Measurements from ENCODE around the gene ACCSL.

ACCSL gene

DNA sequence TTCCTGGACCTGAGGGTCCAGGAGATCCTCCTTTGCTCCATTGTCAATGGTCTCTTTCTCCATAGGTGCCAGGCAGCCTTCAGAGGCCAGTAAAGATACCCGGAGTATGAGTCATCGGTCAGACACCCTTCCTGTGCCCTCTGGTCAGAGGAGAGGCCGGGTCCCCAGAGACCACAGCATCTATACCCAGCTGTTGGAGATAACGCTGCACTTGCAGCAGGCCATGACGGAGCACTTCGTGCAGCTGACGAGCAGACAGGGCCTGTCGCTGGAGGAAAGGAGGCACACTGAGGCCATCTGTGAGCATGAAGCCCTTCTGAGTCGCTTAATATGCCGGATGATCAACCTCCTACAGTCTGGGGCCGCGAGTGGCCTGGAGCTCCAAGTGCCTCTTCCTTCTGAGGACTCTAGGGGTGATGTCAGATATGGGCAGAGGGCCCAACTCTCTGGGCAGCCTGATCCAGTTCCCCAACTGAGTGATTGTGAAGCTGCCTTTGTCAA lies at the start of gene ACCSL:
Gene ACCSL, plus strand, starts transcription at position 51 of the 501 bp plus-strand sequence. Its CDS starts 56 bp downstream, at position 107.
- no peak for DNase-seq (ENCODE audit: low spot score)

DNA sequence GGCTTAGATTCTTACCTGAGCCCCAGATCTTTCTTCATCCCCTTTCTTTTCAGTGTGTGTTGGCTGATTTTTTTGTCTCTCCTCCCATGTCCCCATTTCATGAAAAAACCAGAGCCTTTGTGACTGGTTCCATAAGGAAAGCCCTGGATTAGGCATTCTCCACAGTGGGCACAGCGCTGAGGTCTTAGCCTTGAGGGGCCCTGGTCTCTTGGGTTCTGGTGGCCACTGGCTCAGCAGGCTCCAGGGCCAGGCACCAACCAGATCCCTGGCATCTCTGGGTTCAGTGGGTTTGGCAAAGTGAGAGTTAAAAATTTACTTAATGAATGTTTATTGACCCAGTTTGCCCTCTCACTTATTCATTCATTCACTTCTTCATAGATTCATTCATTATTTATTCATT lies 49.5 kb upstream of the ACCSL start:
- no peak for DNase-seq (ENCODE audit: low spot score)

DNA sequence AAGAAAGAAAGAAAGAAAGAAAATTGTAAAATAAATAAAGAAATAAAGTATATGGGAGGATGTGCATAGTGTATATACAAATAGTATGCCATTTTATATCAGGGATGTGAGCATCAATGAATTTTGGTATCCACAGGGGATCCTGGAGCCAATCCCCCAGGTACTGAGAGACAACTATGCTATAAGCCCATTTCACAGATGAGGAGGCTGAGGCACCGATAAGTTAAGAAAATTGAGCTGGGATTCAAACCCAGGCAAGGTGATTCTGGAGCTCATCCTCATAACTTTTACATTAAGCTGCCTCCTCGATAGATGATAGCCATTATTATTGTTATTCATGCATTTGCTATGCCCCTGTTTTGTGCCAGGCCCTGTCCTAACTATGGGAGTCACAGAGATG lies 47.0 kb upstream of the ACCSL start:
- no peak for DNase-seq (ENCODE audit: low spot score)

- DNase-seq (ENCODE audit: low spot score) = no peak
Observed at GRCh38 chr11:44002191-44003093, 45.3 kb upstream of the ACCSL start.

- no peak for DNase-seq (ENCODE audit: low spot score)
Observed at GRCh38 chr11:44003736-44004451, 43.9 kb upstream of the ACCSL start.

GRCh38 chr11:44004452-44005062 lies 43.2 kb upstream of the ACCSL start:
- no peak for DNase-seq (ENCODE audit: low spot score)

DNA sequence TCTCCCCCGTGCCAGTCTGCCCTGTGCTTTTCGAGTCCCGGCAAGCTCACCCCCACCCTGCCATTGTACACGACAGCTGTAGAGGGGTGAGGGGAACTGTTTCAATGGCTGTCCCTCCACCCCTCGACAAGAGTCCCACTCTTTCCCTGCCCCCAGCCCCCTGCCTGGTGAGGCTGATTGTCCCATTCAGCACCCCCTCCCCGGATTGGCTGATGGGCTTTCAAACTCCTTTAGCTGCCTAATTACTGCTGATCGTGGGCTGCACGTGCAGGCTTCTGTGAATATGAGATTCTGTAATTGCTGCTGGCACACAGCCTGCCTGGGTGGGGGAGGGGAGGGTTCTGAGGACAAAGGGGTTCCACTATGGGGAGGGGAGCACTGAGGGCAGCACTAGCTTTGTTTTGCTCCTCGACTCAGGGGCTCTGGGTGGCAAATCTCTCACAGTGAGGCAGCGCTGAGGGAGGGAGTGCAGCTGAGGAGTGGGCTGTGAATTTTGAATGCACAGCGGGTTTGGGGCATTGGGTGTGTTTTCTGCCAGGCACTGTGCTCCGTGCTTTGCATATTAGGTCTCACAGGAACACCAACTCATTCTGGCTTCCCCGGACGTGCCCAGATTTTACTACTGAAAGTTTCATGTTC lies 42.6 kb upstream of the ACCSL start:
- DNase-seq (ENCODE audit: low spot score) = no peak

GRCh38 chr11:44005956-44006355 lies 41.8 kb upstream of the ACCSL start:
- DNase-seq (ENCODE audit: low spot score) = no peak

DNA sequence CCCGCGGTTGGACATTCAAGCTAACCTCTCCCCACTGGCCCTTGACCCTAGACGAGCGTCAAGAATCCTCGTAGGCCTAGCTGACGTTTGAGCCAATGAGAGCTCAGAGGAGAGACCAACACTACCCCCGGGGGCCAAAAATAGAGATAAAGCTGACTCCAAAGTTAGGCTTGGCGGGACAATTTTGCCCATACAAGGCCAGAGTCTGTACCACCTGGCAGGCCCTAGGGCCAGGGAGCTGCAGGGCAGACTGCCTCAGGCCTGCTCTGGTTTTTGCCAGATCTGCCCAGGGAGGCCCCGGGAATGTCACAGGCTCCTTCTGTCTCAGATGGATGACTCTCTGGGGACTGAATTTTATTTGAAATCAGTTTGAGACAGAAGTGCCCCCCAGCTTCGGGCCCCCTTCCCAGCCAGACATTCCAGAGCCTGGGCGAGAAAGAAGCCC lies 40.8 kb upstream of the ACCSL start:
- no peak for DNase-seq (ENCODE audit: low spot score)

DNA sequence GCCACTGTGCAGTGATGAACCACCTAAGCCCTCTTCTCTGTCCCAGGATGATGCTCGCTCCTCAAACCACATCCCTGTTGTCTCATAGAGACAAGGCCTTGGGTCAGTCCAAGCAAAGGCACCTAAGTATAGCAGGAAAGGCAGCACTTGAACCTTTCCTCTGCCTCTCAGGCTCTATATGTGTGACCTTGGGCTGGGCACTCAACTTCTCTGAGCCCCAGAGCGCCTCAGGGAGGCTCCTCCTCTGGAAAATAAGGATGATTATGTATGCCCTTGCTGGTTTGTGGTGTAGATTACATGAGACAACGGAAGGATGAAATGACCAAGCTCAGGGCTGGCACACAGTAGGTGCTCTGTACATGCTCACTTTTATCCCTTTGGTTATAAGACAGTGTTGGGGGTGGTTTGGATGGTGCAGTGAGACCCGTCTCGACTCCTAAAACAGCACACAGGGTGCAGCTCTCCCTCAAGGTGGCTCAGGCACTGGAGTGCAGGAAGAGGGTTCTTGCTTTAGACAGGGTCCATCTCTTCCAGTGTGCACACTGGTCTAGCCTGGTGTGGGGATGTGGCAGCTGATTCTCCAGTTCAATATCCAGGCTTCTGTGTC lies 40.2 kb upstream of the ACCSL start:
- DNase-seq (ENCODE audit: low spot score) = no peak

GRCh38 chr11:44008088-44008501 lies 39.7 kb upstream of the ACCSL start:
- no peak for DNase-seq (ENCODE audit: low spot score)

- no peak for DNase-seq (ENCODE audit: low spot score)
Observed at GRCh38 chr11:44008698-44009097, 39.1 kb upstream of the ACCSL start.

- DNase-seq (ENCODE audit: low spot score) = no peak
Observed at GRCh38 chr11:44010789-44011251, 37.0 kb upstream of the ACCSL start.

DNA sequence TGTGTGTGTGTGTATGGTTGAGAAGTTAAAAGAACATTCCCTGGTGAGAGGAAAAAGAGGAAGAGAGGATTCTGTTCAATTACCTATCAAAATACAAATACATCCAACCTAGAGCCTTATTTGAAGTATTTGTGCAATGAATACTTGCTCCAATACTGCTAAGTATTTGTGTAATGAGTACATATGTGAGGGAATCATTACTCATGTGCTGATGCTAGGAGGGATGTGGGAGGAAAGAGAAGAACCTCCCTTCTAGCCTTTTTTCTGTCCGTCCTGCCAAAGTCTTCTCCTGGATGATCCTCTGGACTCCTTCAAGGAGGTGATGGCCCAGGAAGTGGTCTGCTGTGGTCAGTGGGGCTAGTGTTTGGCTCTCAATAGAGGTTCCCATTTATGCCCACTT lies 36.0 kb upstream of the ACCSL start:
- no peak for DNase-seq (ENCODE audit: low spot score)

DNA sequence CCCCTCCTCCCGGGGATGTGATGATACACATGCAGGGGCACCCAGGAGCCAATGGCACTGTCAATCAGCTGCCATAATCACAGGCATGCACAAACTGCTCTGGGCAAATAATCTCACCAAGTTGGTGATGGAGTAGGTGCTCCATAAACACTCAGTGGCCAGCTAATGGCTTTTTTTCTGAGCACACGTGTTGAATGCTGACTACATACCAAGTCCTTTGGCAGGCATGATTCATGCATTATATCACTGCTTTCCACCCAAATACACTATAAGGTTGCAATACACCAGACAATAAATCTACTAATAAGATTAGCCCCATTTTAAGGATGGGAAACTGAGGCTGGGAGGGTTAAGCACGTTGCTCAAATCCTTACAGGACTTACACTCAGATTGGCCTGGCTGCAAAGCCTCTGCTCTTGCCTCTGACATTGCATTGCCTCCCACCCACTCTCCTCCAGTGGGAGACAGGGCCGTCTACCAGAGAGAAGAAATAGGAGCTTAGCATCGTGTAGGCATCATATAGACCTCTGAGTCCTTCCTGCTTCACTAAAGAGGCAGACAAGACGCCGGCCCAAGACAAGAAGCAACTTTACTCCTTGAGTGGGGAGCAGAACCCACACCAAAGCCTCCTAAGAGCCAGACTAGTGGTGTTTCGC lies 32.7 kb upstream of the ACCSL start:
- no peak for DNase-seq (ENCODE audit: low spot score)

- no peak for DNase-seq (ENCODE audit: low spot score)
Observed at GRCh38 chr11:44015624-44016007, 32.2 kb upstream of the ACCSL start.

DNA sequence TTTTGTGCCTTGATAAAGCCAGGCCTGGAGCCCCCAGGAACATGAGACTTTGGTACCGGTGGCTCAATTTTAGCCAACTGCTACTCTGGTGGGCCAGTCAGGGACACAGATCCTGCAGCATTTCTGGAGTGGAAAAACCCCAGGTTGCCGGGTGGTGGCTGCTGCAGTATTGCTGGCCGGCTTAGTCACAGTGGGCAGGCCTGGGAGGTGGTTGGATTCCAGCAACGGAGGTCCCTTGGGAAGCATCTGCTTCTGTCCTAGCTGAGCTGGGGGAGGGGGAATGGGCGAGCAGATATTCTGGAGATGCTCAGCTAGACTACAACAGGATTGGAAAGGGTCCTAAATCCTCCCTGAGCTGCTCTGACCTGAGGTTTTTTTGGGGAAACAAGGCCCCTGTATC lies 31.6 kb upstream of the ACCSL start:
- no peak for DNase-seq (ENCODE audit: low spot score)

GRCh38 chr11:44016546-44017442 lies 31.0 kb upstream of the ACCSL start:
- no peak for DNase-seq (ENCODE audit: low spot score)

DNA sequence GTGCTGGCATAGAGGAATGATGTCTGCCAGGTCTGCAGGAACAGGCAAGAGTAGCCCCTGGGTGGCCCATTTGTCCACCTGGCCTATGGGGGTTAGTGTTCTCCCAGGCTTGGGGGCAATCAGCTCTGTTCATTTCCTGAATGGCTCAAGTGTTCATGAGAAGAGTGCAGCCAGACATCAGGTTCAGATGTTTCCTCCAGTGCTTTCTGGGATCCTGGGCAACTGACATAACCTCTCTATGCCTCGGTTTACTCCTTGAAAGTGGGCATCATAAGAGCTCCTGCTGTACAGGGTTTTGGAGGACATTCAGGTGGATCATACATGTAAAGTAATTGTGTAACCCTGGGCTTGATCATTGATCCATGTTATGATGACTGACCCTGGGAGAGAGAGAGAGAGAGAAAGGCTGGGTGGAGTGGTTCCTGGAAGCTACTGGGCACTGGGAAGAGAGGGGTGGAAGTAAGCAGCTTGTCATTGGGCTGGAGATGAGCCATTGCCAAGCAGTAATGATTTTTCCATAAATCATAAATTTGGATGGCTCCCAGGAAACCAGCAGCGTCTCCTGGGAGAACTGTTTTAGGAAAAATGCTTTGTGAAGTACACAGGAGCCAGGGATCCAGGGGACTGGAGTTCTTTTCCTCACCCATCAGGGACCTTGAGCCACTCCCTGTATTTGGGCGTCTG lies 30.2 kb upstream of the ACCSL start:
- DNase-seq (ENCODE audit: low spot score) = no peak

Measured in CD4-positive, alpha-beta T cell treated with Interleukin-6 at 100 ng/mL for 8 hours (primary cell).